Measurements from ENCODE around the gene NOBOX.
"Not testable (repeated sequence)": the region's sequence is repeated elsewhere in the genome, so short reads cannot be mapped to it uniquely, and the experiment has no call there.

Gene NOBOX

DNA sequence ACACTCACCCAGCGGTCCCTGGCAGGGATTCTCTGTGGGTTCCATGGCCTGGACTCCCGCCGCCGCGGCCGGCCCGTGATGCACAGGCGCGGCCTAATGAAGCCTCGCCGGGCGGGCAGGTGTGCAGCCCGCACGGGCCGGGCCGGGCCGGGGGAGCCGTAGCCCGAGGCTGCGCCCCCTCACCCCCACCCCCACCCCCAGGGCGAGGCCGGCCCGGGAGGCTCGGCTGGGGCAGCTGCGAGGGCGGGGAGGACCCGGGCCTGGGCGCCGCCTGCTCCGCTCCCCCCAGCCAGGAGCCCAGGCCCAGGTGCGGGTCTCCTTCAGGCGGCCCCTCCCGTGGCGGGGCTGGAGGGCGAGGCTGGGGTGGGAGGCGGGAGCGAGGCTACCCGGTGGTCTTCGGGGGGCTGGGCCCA, at the start of gene NOBOX:
Gene NOBOX (minus strand): TSS at position 45 of the 413 bp plus-strand sequence.
- no peak for DNase-seq (ENCODE audit: low spot score)

DNA sequence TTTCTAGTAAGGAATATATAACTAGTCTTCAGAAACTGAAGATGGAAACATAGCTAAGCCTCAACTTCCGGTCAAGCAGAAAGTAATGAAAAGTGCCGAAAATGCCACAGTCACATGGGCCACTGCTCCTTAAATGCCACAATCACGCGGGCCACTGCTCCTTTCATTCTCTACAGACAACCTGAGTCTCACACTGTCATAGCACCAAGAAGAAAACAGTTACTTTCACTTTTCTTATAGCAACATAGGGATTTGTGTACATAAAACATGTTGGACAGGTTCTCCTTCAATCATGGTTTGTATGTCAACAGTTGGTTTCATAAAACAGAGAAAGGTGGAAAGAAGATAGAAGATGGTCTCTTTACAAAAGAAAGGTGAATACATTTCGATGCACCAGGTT, 48.6 kb upstream of the NOBOX start:
- DNase-seq (ENCODE audit: low spot score), result no peak

DNA sequence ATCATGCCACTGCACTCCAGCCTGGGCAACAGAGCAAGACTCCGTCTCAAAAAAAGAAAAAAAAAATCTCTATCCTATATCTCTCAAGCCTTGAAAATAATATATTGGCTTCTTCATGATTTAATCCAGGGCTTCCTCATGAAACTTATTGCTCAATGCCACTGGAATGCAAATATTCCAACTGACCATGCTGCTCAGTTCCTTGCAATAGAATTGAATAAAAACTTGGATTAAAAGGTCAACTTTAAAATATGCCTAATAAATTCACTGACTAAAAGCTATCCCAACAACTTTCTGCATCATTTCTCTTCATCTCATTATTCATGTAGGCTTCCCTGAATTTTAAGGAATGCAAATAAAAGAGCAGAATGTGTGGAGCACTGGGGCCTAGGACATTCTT, 42.1 kb upstream of the NOBOX start:
- DNase-seq (ENCODE audit: low spot score), result no peak

DNA sequence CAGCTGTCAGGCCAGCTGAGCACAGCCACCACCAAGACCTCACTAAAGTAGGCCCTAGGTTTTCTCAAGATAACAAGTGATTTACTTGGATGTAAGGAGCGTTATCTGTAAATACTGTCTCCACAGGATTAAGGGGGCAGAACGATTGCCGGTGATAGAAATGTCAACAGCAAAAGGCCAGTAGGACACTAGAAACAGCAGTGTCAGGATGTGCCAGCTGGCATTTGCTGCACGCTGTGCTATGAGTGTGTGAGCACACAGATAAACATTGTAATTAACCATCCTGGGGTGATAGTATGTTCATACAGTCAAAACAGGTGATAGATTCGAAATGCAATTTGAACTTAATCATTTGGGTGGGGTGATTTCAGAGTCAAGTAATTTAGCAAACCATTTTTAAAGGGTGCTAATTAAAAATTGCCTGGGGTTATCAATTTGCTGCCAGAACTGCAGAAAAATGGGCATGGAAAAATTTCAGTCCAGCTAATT, 36.3 kb upstream of the NOBOX start:
- DNase-seq (ENCODE audit: low spot score), result no peak

DNA sequence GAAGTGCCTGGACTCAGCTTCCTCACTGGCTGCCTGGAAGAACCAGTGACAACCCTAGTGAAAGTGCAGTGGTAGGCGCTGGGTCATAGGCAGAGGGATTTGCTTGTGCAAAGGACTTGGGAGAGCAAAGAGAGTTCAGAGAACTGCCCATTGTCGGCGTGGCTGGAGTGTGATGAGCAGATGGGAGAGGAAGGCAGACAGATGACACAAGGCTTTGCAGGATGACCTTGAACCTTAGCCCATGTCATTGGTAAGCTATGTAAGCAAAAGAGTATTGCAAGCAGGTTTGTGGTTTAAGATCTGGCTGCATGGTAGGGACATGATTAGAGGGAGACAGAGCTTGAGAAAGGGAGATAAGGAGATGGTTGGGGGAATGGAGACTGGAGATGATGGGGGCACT, 35.3 kb upstream of the NOBOX start:
- DNase-seq (ENCODE audit: low spot score), result no peak

DNA sequence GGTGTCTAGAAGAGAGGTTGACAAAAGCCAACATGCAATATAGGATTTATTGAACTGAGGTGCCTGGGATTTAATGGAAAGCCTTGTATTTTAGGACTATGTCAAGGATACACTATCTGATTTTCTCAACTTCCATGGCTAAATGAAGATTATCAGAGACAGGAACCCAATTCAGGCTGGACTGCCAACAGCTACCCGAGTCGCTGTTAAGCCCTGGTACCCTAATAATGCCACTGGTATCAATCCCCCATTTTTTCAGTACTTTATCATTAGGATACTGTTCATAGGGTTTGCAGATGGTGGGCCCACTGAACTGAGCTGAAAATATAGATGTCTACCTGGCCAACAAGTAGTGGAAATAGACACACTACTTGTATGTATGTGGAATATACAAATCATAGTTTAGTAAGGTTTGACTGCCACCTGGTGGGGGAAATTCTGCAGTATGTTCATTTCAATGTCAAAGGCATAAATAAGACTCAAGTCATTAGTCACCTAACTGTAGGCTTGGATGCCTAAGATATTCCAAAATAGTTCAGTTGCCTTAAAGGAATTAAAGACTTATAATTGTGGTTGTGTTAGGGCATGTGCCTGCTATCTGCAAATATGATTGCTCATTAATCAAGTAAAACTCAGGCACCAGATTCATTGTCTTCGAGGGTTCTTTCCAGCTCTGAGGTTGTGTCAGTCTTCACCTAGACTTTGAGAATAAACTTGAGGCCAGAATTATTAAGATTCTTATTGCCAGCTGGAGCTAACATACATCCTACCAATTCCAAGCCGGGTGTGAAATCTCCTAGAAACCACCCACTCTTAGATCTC, 34.1 kb upstream of the NOBOX start:
- peak; percentile 30 for DNase-seq (ENCODE audit: low spot score)

DNA sequence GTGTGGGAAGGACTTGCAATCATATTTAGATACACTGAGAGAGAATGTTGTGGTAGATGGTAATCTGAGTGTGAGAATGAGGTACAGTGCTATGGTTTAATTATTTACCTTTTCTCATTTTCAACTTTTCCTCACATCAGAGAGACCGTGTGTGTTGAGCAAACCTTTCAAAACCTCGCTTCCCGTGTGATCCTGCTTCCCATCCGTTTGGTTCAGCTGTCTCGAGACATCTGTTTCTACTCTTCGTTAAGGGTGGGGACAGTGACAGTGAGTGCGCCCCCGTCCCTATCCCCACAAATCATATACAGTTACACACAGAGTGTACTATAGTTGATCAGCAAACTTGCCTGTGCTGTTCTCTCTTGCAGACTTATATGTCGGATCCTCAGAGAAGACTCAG, 33.0 kb upstream of the NOBOX start:
- no peak for DNase-seq (ENCODE audit: low spot score)

DNA sequence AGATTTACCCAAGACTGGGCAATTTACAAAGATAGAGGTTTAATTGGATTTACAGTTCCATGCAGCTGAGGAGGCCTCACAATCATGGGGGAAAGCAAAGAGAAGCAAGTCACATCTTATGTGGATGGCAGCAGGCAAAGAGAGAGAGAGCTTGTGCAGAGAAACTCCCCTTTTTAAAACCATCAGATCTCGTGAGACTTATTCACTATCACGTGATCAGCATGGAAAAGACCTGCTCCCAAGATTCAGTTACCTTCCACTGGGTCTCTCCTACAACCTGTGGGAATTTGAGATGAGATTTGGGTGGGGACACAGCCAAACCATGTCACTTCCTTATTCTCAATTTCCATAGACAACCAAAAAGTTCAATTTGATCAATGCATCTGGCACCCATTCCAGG, 24.9 kb upstream of the NOBOX start:
- DNase-seq (ENCODE audit: low spot score), result no peak

DNA sequence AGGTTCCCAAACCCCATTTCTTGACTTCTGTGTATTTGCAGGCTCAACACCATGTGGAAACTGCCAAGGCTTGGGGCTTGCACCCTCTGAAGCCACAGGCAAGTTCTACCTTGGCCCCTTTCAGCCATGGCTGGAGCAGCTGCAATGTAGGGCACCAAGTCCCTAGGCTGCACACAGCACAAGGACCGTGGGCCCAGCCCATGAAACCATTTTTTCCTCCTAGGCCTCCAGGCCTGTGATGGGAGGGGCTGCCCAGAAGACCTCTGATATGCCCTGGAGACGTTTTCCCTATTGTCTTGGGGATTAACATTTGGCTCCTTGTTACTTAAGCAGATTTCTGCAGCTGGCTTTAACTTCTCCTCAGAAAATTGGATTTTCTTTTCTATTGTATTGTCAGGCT, 24.0 kb upstream of the NOBOX start:
- DNase-seq (ENCODE audit: low spot score), result not testable (repeated sequence)

DNA sequence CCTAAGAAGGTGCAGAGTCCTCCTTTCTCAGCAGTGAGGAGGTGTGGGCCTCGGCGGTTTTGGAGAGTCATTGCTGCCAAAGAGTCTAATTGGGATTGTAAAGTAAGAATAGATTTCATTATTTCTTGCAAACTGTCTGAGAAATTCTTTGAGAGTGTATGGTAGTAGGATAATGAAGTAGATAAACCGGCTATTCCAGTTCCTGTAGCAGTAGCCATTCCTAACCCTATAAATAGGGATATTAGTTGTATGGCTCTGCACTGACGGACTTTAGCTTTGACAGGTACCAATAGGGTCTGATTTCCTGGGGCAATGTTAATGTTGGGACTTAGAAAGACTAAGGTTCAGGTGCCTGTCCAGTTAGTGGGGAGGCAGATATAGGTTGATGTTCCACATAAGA, 15.4 kb upstream of the NOBOX start:
- not testable (repeated sequence) for DNase-seq (ENCODE audit: low spot score)

DNA sequence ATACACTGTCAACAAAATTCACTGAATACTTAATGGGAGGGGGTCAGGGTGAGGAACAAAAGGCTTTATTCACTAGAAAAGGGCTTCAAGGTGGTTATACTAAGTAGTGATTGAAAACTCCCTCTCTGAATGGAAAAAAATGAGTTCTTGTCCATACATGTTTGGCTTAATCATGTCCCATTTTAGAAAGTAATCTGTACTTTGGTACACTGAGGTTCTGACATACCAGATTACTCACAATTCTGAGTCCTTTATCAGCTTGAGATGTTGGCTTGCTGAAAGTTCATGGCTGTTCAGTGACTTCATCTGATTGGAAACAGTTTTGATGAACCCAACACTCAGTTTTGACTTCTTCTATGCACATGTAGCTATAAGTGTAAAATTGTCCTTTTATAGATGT, 12.8 kb upstream of the NOBOX start:
- DNase-seq (ENCODE audit: low spot score), result no peak

DNA sequence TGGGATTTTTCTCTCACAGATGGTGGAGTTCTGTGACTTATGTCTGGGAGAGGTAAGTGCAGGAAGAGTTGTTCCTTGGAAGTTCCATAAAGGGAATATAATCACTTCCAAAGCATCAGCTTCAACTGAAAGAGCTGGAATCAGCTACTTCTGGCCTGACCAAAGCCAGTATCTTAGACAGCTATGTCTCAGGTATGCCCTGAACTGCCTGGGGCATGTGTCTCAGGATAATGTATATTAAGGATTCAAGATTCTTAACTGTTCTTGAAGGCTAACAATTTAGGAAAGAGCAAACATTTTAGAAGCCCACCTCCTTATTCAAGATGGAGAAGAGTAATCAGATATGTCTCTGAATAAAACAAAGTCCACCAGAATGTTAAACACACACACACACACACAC, 12.4 kb upstream of the NOBOX start:
- DNase-seq (ENCODE audit: low spot score), result no peak

DNA sequence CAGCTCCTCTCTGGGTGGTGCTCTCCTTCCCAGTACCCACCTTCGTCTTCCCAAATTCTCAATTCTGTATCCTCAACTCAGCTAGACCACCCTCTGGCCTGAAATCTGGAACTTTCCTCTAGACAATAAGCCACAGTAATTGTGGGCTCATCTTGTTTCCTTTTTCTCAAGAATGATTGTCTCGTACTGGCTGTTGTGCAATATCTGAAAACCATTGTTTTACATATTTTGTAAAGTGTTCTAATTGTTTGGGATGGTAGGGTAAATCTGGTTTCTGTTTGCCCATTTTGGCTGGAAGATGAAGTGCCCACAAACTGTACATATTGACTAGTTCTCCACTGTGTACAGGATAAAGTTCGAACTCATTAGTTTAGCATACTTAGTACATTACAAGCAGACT, 11.3 kb upstream of the NOBOX start:
- no peak for DNase-seq (ENCODE audit: low spot score)

DNA sequence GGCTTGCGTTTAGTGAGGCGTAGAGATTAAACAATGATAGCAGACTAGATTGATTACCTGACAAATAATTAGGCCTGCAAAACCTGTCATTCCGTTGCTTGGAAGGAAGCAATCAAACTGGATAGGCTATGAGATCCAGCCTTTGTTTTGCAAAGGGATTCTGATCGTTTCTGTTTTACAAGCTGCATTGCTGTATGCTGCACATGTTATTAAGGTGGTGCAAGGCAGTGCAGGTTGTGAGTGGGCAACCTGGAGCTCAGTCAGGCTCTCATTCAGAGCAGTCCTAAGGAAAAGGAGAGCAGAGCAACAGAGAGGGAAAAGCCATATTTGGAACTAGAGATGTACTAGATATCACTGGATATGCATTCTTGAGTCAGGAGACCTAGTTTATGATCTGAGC, 6.9 kb upstream of the NOBOX start:
- DNase-seq (ENCODE audit: low spot score), result no peak

DNA sequence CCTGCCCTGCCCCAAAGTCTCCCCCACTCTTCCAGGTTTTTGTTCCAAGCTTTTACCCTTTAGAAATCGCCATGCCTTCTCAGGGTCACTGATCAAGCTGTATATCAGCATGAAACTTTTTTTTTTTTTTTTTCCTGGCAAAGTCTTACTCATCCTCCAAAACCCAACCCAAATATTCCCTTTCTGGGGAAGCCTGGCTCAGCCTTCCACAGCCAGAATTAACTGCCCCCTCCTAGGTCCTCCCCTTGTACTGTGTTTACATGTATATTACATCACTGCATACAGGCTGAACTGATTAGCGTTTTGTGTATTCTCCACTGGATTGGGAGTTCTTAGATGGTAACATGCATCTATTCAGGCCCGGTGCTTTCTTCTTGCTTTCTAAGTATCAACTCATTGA, 4.6 kb upstream of the NOBOX start:
- DNase-seq (ENCODE audit: low spot score), result no peak

DNA sequence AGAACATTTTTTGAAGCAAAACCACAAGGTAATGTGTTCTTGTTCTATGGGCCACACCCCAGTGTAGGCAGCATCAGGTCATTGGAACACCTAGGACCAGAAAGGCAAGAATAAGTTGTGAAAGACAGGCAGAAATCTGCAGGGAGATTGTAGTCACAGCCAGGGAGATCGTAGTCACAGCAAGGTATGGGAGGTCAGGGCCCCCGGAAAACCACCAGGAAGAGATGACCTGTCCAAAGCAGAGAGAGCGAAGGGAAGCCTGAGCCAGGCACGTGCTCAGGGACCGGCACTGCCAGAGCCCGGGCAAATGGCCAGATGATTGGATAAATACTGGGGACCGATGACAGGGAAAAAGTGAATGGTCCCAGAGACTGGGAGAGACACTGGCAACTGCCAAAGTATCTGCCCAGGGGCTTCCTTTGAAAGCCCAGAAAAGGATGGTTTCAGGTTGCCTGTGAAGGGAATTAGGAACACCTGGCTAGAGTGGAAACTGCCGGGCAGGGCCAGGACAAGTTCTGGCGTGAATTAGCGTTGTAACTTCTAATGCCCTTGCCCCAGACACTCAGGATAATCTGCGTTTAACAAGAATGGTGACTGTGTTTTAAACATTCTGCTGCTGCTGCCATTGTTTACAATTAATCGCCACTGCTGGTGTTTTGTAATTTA, 3.9 kb upstream of the NOBOX start:
- no peak for DNase-seq (ENCODE audit: low spot score)

DNA sequence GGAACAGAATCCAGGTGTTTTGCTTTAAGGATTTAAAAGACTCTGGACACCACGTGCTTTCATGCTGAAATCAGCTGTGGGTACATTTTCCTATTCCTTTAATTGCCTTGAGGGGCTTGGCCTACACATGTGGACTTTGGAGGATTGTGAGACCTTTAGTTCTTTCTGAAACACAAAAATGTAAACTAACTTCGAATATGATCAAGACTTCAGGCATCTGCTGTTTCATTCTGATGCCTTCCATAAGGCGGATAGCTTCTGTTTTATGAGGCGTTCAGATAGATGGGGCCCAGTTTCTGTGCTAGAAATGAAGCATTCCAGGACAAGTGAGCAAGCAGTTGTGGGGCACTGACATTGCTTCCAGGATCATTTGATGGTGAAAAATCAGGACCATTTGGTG, 1.5 kb upstream of the NOBOX start:
- no peak for DNase-seq (ENCODE audit: low spot score)

DNA sequence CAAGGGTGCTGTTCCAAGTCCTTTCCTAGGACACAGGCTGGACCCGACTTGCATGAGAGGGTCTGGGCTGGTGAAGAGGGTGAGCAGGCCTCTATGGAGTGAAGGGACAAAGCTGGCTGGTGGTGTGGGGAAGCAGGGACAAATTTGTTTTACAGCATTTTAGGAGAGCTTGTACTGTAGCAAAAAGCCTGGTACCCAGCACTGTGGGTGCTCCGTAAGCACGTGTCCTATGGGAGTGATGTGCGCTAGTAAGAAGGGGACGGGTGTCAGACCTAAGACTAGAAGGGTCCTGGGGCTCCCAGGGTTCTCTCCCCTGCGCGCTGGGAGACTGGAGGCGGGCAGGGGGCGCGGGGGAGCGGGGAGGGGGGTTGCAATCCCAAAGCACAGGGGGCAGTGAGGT, 391 bp downstream of the NOBOX start:
- DNase-seq (ENCODE audit: low spot score), result no peak

DNA sequence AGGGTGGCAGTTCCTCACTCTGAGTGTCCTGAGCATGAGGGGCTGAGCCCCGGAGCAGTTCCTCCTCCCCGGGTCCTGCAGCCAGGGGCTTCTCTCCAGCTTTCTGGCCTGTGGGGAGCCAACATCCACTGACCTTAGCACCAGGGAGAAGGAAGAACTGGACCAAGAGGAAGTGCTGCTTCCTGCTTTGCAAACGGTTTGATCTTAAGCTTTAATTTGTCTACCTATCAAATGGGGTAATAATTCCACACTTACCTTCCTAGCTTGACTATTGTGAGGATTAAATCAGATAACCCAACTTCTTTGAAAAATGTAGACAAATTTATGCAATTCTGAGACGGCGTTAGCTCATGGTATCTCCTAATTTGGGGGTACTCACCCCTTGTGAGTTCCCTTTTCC, 2.0 kb downstream of the NOBOX start:
- no peak for DNase-seq (ENCODE audit: low spot score)

DNA sequence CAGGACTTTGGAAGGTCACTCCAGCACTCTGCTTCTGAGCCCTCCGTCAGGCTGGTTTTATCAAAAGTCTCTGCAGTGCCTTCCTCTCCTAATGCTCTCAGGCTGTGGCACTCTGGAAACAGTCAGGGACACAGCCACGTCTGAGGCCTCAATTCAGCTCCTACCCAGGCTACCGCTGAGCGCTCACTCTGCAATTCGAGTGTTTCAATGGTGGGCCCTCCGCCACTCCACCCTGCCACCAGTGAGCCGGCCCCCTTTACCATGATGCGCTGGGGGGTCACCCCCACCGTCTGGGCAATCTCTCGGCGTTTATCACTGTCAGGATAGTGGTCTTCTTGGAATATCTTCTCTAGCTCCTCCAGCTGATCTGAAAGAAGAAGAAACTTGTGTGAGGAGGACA, 3.5 kb downstream of the NOBOX start:
- DNase-seq (ENCODE audit: low spot score), result no peak

DNA sequence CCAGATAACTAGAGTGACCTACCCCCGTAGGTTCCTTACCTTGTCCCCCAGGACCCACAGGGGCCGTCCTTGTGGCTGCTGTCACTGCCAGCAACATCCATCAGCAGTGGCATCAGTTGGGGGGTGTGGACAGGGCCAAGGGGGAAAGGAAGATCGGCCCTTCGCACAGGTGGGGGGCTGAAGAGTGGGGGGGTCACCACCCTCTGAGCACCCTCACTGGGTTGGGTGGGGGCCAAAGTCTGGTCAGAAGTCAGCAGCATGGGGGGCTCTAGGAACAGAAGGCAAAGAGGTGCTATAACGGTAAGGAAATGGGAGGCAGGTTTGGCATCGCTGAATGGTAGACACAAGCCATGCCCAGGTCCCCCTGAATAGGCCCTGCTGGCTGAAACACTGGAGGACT, 4.6 kb downstream of the NOBOX start:
- no peak for DNase-seq (ENCODE audit: low spot score)

DNA sequence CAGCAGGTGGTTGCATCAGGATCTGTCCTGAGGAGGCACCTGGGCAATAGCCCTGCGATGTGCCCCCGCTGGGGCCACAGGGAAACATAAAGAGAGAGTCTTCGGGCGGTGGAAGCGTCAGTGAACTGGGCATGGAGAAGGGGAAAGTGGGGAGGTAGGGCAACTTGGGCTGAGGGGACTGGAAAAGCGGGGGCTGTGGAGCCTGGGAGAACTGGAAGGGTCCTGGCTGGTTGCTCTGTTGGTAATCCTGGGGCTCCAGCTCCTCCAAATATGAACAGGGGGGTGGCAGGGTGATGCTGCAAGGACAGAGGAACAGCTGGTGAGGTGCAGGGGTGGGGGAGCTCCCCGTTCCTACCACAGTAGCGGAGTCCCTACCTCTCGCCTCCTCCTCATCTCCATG, 5.2 kb downstream of the NOBOX start:
- DNase-seq (ENCODE audit: low spot score), result no peak

DNA sequence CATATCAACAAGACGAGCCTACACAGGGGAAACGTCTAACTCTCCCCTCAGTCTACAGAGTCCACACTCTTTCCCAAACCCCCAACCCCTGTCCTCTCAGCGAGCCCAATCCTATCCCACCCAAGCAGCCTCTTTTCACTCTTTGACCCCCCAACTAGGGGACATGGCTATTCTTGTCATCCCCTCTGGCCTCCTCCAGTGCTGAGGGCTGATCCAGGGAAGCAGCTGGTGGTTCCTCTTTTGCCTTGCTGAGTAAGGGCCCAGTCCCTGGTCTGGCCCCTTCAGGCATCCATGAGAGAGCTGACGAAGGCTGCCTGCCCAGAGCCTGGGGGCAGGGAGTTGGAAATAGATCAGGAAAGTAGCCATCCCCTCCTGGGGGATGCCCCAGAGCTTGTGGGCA, 6.4 kb downstream of the NOBOX start:
- DNase-seq (ENCODE audit: low spot score), result no peak

DNA sequence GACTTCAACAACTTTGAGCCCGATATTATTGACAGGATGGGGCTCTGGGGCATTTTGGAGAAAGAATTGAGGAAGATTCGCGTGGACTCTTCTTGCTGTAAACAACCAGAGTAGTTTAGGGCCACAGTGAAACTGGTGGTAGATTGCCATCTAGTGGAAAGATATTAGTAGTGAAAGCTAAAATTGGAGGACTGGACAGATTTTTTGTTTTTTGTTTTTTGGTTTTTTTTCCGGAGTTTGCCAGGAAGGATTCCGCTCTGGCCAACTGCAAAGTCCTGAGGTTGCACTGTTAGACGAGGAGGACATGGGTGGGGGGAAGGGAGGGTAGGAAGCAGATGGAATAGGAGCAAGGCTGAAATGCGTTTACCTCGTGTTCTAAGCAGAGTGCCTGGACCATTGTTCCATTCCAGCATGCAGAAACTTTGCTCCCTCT, 11.7 kb downstream of the NOBOX start:
- peak; percentile 63 for DNase-seq (ENCODE audit: low spot score)
